H9 (cell line): Measurements from ENCODE around the gene FNDC3B. TPM values are rescaled to one million over a fixed set of nuclear protein-coding genes. Genes with fewer than 3 reads are reported as not detected.

Experiments used
- DNase-seq: peaks from one replicate; pipeline ENCODE4 v3.0.0-alpha.2; 2017
- H2AFZ ChIP-seq: one replicate; pipeline ENCODE4 v1.6.1; 2013; ENCODE audit warnings: mild to moderate bottlenecking, low read length, control low read depth, moderate library complexity
- H2AK5ac ChIP-seq: 2 replicates; pipeline ENCODE4 v1.6.1; 2013; ENCODE audit warnings: low read length, control low read depth, mixed read lengths; ENCODE audit not compliant: insufficient read length
- H2BK120ac ChIP-seq: one replicate; pipeline ENCODE4 v1.6.1; 2013; ENCODE audit warnings: low read depth, mild to moderate bottlenecking, low read length, control low read depth, inconsistent platforms; ENCODE audit not compliant: poor library complexity, severe bottlenecking
- H2BK12ac ChIP-seq: 2 replicates; pipeline ENCODE4 v1.6.1; 2013; ENCODE audit warnings: low read length, control low read depth, mixed read lengths, low read depth; ENCODE audit not compliant: insufficient read length
- H2BK15ac ChIP-seq: 2 replicates; pipeline ENCODE4 v1.6.1; 2013; ENCODE audit warnings: low read depth, low read length, control low read depth
- H2BK20ac ChIP-seq: one replicate; pipeline ENCODE4 v1.6.1; 2013; ENCODE audit warnings: low read depth, mild to moderate bottlenecking, low read length, control low read depth, inconsistent platforms; ENCODE audit not compliant: poor library complexity, severe bottlenecking
- H2BK5ac ChIP-seq: 2 replicates; pipeline ENCODE4 v1.6.1; 2013; ENCODE audit warnings: low read length, control low read depth, mixed read lengths; ENCODE audit not compliant: insufficient read length
- H3K14ac ChIP-seq: 2 replicates; pipeline ENCODE4 v1.6.1; 2013; ENCODE audit warnings: low read length, control low read depth; ENCODE audit not compliant: insufficient read depth
- H3K18ac ChIP-seq: 2 replicates; pipeline ENCODE4 v1.6.1; 2013; ENCODE audit warnings: low read depth, mild to moderate bottlenecking, mixed read lengths, low read length, control low read depth; ENCODE audit not compliant: insufficient read length
- H3K23ac ChIP-seq: 2 replicates; pipeline ENCODE4 v1.6.1; 2013; ENCODE audit warnings: low read length, control low read depth, mixed read lengths, low read depth; ENCODE audit not compliant: insufficient read length
- H3K23me2 ChIP-seq: 2 replicates; pipeline ENCODE4 v1.6.1; 2013; ENCODE audit warnings: low read depth, mild to moderate bottlenecking, mixed read lengths, low read length, control low read depth; ENCODE audit not compliant: insufficient read length, poor library complexity, severe bottlenecking
- H3K27ac ChIP-seq: 2 replicates; pipeline ENCODE4 v1.5.1; 2013; ENCODE audit warnings: low read length, control low read depth, mixed read lengths, low read depth; ENCODE audit not compliant: insufficient read length
- H3K27me3 ChIP-seq: 2 replicates; pipeline ENCODE4 v1.6.1; 2013; ENCODE audit warnings: low read length, control low read depth, inconsistent platforms; ENCODE audit not compliant: insufficient read depth
- H3K4ac ChIP-seq: 2 replicates; pipeline ENCODE4 v1.6.1; 2013; ENCODE audit warnings: low read depth, mild to moderate bottlenecking, control low read depth, inconsistent platforms, low read length, moderate library complexity
- H3K4me1 ChIP-seq: 2 replicates; pipeline ENCODE4 v1.6.1; 2013; ENCODE audit warnings: low read length, control low read depth, inconsistent platforms; ENCODE audit not compliant: insufficient read depth
- H3K4me2 ChIP-seq: 2 replicates; pipeline ENCODE4 v1.6.1; 2013; ENCODE audit warnings: low read length, control low read depth, mixed read lengths; ENCODE audit not compliant: insufficient read length, insufficient read depth
- H3K56ac ChIP-seq: 2 replicates; pipeline ENCODE4 v1.6.1; 2013; ENCODE audit warnings: low read depth, mild to moderate bottlenecking, mixed read lengths, low read length, control low read depth; ENCODE audit not compliant: insufficient read length
- H3K79me1 ChIP-seq: 2 replicates; pipeline ENCODE4 v1.6.1; 2013; ENCODE audit warnings: low read depth, mild to moderate bottlenecking, moderate library complexity, low read length, control low read depth, inconsistent platforms; ENCODE audit not compliant: insufficient read depth, poor library complexity, severe bottlenecking
- H3K79me2 ChIP-seq: 2 replicates; pipeline ENCODE4 v1.6.1; 2013; ENCODE audit warnings: low read length, control low read depth, inconsistent platforms; ENCODE audit not compliant: insufficient read depth
- H3K9ac ChIP-seq: 2 replicates; pipeline ENCODE4 v1.6.1; 2013; ENCODE audit warnings: low read length, control low read depth, mixed read lengths; ENCODE audit not compliant: insufficient read length; ENCODE audit errors: extremely low read depth
- H3K9me3 ChIP-seq: one replicate; pipeline ENCODE4 v1.6.1; 2013; ENCODE audit warnings: low read depth, low read length, inconsistent platforms; ENCODE audit not compliant: control insufficient read depth
- H3T11ph ChIP-seq: one replicate; pipeline ENCODE4 v1.6.1; 2013; ENCODE audit warnings: mild to moderate bottlenecking, low read length, control low read depth, inconsistent platforms
- H4K20me1 ChIP-seq: one replicate; pipeline ENCODE4 v1.6.1; 2013; ENCODE audit not compliant: control insufficient read depth, insufficient read length, insufficient read depth
- H4K5ac ChIP-seq: 2 replicates; pipeline ENCODE4 v1.6.1; 2013; ENCODE audit warnings: low read depth, mild to moderate bottlenecking, mixed read lengths, low read length, control low read depth; ENCODE audit not compliant: insufficient read length
- H4K8ac ChIP-seq: replicated peaks from 2 replicates; pipeline ENCODE4 v1.6.1; 2013; ENCODE audit warnings: low read length, control low read depth, mixed read lengths, low read depth; ENCODE audit not compliant: insufficient read length
- H4K91ac ChIP-seq: 2 replicates; pipeline ENCODE4 v1.6.1; 2013; ENCODE audit warnings: low read depth, mild to moderate bottlenecking, moderate library complexity, mixed read lengths, low read length, control low read depth; ENCODE audit not compliant: insufficient read length
- H3K27ac Mint-ChIP-seq, 3 experiments: 2 replicates in 2 of 3; 3 replicates in 1 of 3; pipeline ENCODE4 v1.8.0; 2020 to 2021; ENCODE audit warnings: mixed read lengths in 3 of 3, mild to moderate bottlenecking in 1 of 3, moderate library complexity in 1 of 3
- H3K27me3 Mint-ChIP-seq: 2 replicates; pipeline ENCODE4 v1.8.0; 2021; ENCODE audit warnings: low read depth, mild to moderate bottlenecking, moderate library complexity, mixed read lengths
- H3K36me3 Mint-ChIP-seq, 3 experiments: 2 replicates in 2 of 3; 3 replicates in 1 of 3; pipeline ENCODE4 v1.8.0; 2020 to 2021; ENCODE audit warnings: low read depth in 3 of 3, mixed read lengths in 3 of 3; ENCODE audit not compliant: insufficient read depth in 1 of 3
- H3K4me1 Mint-ChIP-seq, 2 experiments: 2 replicates each; pipeline ENCODE4 v1.8.0; 2020; ENCODE audit warnings: mixed read lengths in 2 of 2
- H3K4me3 Mint-ChIP-seq, 2 experiments: 2 replicates in 1 of 2; 3 replicates in 1 of 2; pipeline ENCODE4 v1.8.0; 2020 to 2021; ENCODE audit warnings: mild to moderate bottlenecking in 2 of 2, mixed read lengths in 2 of 2, moderate library complexity in 1 of 2
- H3K9me3 Mint-ChIP-seq, 2 experiments: 2 replicates in 1 of 2; 3 replicates in 1 of 2; pipeline ENCODE4 v1.8.0; 2020; ENCODE audit warnings: mild to moderate bottlenecking in 2 of 2, mixed read lengths in 2 of 2, moderate library complexity in 1 of 2
- CTCF ChIP-seq: fragments of 200-600 bp; sonication (generic); conservative IDR thresholded peaks from 3 replicates; pipeline ENCODE4 v1.8.0; 2021; ENCODE audit warnings: antibody characterized with exemption, mild to moderate bottlenecking
- WGBS: extraction: QIAGEN DNeasy Blood & Tissue Kit; methylation state at CpG from one replicate; pipeline ENCODE4 v1.1.7; 2013; ENCODE audit warnings: missing lambda C conversion rate, low lambda C conversion rate, mixed read lengths; ENCODE audit not compliant: insufficient read length; ENCODE audit errors: extremely low coverage; 5-methylcytosine and 5-hydroxymethylcytosine counted together
- total RNA-seq: library from RNA; stranded (reverse); gene quantifications from 2 replicates; pipeline ENCODE4 v1.2.1, GENCODE V29; 2021

FNDC3B gene
- total RNA-seq, 1 experiment from 2014 or later, result 43.8 TPM

GRCh38 chr3:172071780-172072330 lies 32.5 kb downstream of the FNDC3B start:
- TF ChIP-seq CTCF, result no peak
- Mint-ChIP-seq H3K9me3 (no peaks in the 10 kb centered on the region), H3K4me3 (no peak overlapping the region), H3K27me3 (no peaks in the 10 kb centered on the region), H3K4me1 (peaks cover 49 to 54% of the 10 kb centered on the region in 2 experiments), H3K27ac (peak overlapping the region in 1 of 3 experiments; percentile 74; a peak in 1 of 7 replicates), H3K36me3 (no peaks in the 10 kb centered on the region; a peak in 1 of 7 replicates)
- Histone ChIP-seq H3K27me3 (no peaks in the 10 kb centered on the region), H2BK5ac (no peak overlapping the region), H3K79me1 (no peaks in the 10 kb centered on the region), H3T11ph (no peak overlapping the region), H2BK12ac (no peak overlapping the region), H2AFZ (no peak overlapping the region), H2AK5ac (no peak overlapping the region), H3K56ac (no peak overlapping the region), H3K9me3 (no peaks in the 10 kb centered on the region), H3K14ac (no peak overlapping the region), H2BK15ac (no peak overlapping the region), H3K79me2 (peaks cover 24% of the 10 kb centered on the region; the same call in 1 of the 2 replicates), H4K8ac (no peak overlapping the region), H2BK120ac (no peak overlapping the region), H4K91ac (no peak overlapping the region), H3K23ac (no peak overlapping the region), H2BK20ac (no peak overlapping the region), H3K9ac (no peak overlapping the region), H3K4ac (no peak overlapping the region), H3K4me2 (no peak overlapping the region), H3K4me1 (peaks cover 5% of the 10 kb centered on the region; the same call in 1 of the 2 replicates), H4K20me1 (no peaks in the 10 kb centered on the region), H3K18ac (no peak overlapping the region), H4K5ac (no peak overlapping the region), H3K27ac (no peak overlapping the region), H3K23me2 (no peaks in the 10 kb centered on the region)
- no CpG with 5 or more reads among the region's 8 CpGs for WGBS
- no peak for DNase-seq
